ENCODE results near the gene DCAF10. TPM values are rescaled to one million over a fixed set of nuclear protein-coding genes. Genes with fewer than 3 reads are reported as not detected.

The DCAF10 gene
- total and polyA plus RNA-seq, 2 of the 8 experiments (the other 6 are each of a cell fraction or from before 2014, with no cell fraction given) = 7.1 to 15.0 TPM

DNA sequence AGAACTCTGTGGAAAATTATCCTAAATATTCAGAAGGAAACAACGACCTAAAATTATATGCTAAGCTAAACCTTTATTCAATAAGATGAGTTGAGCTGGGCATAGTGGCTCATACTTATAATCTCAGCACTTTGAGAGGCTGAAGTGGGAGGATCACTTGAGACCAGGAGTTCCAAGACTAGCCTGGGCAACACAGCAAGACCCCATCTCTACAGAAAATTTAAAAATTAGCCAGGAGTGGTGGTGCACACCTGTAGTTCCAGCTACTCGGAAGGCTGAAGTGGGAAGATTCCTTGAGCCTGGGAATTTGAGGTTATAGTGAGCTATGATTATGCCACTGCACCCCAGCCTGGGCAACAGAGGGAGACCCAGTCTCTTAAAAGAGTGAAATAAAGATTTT, 51.6 kb downstream of the DCAF10 start (continued):
- no peak for TF ChIP-seq CBX8 (IDR thresholded peaks at IDR 0.05; ENCODE audit: borderline replicate concordance, low read depth, low read length)
- no peak for TF ChIP-seq TCF12 (IDR thresholded peaks at IDR 0.05; ENCODE audit: low read depth, low read length)
- no peak for TF ChIP-seq POLR2A (IDR thresholded peaks at IDR 0.05; ENCODE audit: control extremely low read depth in 1 of 2, low read depth in 2 of 2, low read length in 2 of 2)
- no peak for TF ChIP-seq CEBPB (IDR thresholded peaks at IDR 0.05; ENCODE audit: low read depth, low read length)
- no peak for TF ChIP-seq ASH2L (IDR thresholded peaks at IDR 0.05; ENCODE audit: low read length)
- TF ChIP-seq KDM1A (IDR thresholded peaks at IDR 0.05; ENCODE audit: borderline replicate concordance, low read length) = no peak
- TF ChIP-seq TEAD4 (IDR thresholded peaks at IDR 0.05; ENCODE audit: low read depth, low read length) = no peak
- no peak for TF ChIP-seq CHD2 (IDR thresholded peaks at IDR 0.05; ENCODE audit: low read length)

Measured in H1 (cell line).